GM11168 (cell line): ENCODE results near the gene TRAK2.
"Not testable (repeated sequence)": the region's sequence is repeated elsewhere in the genome, so short reads cannot be mapped to it uniquely, and the experiment has no call there.

Experiments
- in situ Hi-C: fragments of 300-500 bp; cut with MboI; formaldehyde crosslinking; loops from one replicate; pipeline ENCODE4 v1.12.0; 2022; ENCODE audit warnings: low sequenced_read_pairs; ENCODE audit not compliant: unreplicated experiment

The TRAK2 gene

DNA sequence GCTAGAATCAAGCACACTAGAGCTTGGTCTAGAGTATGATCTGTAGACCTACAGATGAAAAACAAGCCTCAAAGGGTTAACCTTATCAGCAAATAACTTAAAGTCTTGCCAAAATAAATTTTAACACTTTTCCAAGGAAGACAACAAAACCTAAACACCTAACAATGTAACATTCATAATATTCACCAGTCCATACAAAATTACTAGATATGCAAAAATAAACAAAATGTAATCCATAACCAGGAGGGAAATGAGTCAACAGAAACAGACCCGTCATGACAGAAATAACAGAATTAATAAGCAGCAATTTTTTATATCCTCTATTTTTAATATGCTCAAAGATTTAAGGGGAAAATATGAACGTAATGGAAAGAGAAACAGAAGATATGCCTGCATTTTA lies 36.1 kb downstream of the TRAK2 start:
- in situ Hi-C loops: no loop called here

DNA sequence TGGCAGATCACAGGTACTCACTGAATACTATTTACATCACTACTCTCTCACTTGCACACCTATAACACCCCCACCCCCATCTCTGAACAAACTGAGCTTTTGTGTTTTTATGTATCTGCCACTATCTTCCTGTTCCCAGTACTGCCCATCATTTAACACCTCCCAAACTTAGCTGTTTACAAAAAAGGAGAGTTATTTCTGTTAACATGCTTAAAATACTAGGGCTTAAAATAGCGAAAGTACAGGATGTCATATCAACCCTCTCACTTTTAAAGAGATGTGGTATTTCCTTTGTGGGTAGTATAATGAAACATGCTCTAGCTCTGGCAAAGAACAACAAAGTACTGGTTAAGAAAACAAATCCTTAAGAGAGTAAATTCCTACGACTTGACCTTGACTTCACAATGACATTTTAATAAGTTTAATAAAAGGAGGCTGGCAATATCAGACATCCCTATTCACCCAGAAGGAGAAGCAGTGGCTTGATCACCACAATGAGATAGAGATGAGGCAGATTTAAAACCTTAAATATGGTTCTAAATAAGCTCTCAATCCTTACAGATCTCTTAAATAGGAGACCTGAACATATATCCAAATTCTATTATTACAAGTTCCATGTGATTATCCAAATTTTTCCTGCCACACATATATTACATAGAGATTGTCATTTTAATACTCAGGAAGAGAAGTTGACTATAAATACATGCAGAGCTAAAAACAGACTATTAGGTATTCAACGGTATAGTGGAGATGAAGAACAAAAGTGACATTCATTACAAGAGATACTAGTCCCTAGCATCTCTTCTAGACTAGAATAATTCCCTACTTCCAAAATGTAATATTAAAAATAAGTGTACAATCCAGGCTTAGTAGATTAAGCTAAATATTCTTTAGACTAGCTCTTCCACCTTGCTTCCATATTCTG lies 36.9 kb downstream of the TRAK2 start:
- in situ Hi-C loops: no loop called here

DNA sequence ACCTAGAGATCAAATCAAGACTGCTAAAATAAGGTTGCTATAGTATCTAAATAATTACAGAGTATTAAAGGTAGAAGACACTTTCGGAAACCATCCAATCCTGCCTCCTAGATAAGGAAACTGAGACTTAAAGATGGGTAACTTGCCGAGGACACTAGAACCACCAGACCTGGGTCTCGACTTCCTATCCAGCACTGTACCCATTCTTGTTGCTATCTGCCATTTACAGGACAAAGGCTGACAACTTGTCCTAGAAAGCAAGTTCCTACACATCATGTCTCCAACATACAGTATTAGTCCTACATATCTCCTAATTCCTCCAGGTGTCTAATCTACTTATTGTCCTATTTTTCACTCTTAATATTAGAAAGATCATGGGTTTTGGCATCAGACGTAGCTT lies 37.7 kb downstream of the TRAK2 start:
- in situ Hi-C loops: no loop called here

DNA sequence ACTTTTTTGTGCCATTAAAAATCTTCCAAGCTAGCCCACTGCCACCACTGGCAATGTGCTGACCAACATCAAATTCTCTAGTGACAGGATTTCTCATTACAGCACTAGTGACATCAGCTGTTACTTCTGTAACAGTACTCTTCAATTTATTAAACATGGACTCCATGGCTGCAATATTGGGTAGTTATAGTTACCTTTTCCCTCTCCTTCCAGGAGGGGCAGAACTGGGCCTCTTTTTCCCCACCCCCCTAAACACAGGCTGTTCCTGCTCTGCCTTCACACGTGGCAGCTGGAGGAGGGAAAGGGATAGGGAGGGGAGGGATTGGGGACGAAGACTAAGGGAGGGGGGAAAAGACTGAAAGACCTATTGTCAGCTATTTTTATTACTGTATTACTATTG lies 38.1 kb downstream of the TRAK2 start:
- in situ Hi-C loops: no loop called here

DNA sequence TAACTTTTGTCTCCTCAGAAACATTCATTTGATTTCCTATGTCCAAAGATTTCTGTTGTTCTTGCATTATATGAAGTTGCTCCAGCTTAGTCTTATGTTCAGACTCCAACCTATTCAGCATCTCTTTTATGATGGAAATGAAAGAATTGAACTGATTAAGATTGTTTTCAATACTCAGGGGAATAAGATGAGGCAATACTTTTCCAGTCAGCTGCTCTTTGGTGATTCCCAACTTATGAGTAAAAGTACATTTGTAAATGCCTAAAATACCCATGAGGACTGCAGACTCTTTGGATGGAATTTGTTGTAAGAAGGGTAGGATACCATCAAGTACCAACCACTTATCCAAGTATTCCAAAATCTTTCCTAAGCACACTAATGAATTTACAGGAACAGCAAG lies 39.8 kb downstream of the TRAK2 start:
- in situ Hi-C loops: no loop called here

DNA sequence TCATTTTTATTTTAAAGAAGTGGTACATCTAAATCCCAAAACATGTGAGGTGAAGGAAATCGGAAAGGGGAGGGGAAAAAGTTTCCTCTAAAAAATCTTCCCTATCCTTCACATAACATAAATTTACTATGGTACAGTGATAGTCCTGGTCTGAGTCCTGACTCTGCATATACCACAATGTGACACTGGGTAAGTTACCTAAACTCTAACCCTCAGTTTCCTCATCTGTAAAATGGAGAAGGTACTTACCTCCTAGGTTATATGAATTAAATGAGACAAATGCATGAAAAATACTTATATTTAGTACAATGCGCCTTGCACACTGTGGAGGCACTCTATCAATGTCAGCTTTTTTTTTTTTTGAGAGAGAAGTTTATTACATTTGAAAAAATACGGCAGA lies 42.3 kb downstream of the TRAK2 start:
- in situ Hi-C loops: no loop called here

DNA sequence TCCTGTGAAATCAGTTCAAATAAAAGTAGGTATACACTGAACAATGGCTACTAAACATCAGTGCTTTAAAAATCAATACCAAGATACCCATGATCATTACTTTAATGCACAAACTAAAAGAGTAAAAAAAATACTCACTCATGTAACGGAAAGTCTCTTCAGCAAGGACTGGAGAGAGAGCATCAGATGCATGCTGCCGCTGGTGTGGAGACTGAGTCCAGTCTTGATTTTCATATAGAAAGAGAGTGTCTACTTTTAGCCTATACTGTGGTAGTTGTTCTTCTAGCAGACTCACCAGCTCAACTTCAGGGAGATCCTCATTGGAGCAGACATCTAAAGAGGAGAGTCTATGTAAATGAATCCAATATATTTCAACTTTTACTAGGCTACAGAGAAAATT lies 44.0 kb downstream of the TRAK2 start:
- in situ Hi-C loops: no loop called here

DNA sequence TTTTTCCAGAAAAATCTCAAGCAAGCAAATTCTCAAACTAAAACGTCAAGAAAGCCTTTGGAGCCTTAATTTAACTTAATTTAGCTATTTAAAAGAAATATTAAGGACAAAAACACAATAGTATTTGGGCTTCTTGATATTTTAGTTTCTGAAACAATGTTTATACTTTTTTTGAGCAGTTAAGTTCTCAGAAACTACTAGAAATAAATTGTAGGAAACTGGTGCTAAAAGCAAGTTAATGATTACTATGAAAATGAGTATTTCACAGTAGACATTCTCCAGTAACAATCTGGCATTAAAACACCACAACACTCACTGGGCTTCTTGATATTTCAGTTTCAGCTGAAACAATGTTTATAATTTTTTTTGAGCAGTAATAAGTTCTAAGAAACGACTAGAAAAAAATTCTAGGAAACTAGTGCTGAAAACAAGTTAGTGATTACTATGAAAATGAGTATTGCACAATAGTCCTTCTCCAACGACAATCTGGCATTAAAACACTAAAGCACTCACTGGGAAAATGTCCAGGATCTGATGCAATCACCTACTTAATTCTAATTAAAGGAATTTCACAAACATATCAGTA lies 45.1 kb downstream of the TRAK2 start:
- in situ Hi-C loops: no loop called here

DNA sequence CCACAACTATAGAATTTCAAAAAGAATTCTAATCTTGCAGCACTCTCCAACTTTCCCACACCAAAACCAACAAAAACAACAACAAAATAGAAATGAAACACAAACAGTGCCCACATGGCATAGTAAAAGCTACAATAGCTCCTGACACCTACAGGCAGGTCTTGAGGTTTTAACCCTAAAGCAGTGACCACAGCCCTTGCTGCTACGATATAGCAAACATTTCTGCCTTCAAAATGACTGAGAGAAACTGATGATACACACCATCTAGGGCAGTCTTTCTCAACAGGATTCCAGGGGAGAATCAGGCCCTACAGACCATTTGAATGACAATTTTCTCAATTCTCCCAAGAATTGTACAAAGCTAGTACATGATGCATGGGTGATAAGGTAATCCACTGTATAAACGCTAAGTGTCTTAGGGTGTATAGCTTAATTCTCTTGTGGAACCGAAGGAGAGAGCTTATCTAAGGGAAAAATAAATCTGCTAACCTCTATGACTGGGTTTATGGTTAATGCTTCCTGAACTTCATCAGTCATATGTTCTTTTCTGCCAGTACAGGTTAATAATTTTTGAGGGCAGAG lies 46.5 kb downstream of the TRAK2 start:
- in situ Hi-C loops: no loop called here

DNA sequence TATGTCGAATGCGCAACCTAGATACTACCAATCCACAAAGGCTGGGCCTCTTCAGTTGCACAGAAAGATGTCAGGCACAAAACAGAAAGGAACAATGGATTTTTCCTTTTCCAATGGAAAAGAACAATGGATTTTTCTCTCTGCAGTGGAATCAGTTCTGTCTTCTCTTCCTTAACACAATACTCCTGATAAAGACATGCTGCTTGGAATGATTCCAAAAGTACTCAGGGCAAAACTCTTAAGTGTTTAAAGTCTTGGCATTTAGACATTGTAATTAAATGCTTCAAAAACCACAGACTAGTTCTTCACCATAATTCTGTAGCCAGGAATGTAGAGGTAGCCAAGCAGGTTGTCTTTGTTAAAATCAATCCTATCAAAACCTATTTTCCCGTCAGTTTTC lies 47.4 kb downstream of the TRAK2 start:
- in situ Hi-C loops: no loop called here

DNA sequence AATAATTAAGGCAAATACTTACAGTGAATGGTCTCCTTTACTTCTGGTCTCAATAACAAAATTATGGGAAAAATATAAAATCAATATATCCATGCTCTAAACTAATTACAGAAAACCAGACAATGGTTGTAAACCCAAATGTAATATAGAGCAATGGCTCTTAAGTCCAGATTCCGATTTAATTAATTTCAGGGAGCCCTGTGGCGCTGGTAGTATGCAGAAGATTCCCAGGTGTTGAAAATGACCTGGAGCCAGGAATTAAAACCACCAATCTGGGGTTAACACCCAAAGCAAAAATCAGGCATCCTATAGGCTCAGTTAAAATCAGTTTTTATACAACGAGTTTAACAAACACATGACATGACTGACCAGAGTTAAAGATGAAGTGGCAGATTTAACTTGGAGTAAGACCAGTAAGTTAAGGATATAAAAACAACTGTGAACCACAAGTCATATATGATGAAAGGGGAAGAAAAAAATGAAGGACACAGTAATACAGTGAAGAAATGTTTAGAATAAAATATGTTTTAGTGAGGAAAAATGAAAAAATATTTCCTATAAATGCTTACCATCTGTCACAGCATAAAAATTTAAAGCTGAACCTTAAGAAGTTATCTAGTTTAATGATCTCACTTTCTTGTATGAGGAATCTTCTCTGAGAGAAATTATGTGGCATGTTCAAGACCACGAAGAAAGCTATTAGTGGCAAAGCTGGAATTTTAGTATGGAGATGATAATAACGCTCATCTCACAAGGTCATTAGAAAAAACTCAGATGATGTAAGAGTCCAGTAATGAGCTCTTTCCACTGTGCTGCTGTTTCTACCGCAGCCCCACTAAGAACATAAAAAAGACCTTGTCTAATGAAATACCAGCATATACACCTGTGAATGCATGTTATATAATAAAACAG lies 48.4 kb downstream of the TRAK2 start:
- in situ Hi-C loops: no loop called here

DNA sequence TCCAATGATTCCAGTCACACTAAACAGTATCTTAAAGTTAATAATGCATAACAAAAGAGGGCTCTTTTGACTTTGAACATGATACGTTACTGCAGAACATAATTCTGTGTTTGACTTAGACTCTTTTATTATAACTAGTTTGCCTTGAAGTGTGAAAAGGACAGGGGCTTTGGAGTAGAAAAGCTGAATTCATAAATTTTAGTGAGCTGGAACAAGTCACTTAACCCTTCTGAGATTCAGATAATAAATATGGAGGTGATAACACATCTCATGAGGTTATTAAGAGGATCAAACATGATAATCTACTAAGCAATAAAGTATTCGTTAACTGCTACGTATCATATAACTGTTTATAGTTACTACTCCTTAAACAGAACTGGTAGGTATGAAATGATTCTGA lies 49.4 kb downstream of the TRAK2 start:
- in situ Hi-C loops: no loop called here

DNA sequence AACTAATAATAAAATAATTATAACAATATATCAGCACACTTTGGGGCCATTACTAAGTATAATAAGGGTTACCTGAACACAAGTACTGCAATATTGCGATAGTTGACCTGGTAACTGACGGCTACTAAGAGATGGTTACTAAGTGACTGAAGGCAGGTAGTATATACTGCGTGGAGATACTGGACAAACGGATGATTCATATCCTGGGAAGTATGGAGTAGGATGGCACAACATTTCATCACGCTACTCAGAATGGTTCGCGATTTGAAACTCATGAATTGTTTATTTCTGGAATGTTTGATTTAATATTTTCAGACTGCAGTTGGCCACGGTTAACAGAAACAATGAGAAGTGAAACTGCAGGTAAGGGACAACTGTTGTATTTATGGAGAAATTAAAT lies 54.7 kb downstream of the TRAK2 start:
- in situ Hi-C loops: no loop called here

DNA sequence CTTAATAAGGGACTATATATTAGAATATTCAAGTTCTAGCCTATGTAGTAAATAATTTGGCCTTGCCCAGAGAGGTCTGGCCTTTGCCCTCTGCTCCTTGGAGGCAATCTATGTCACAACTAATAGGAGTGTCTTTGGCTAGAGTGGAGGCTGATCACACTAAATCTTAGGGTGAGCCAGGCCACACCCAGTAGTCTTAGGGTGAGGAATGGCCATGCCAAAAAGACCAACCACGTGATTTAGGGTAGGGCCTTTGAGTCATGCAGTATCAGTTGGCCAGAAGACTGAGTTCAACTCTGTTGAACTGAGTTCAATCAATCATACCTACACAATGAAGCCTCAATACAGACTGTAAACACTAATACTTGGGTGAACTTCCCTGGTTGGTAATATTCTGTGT lies 68.1 kb downstream of the TRAK2 start:
- in situ Hi-C loops: no loop called here

DNA sequence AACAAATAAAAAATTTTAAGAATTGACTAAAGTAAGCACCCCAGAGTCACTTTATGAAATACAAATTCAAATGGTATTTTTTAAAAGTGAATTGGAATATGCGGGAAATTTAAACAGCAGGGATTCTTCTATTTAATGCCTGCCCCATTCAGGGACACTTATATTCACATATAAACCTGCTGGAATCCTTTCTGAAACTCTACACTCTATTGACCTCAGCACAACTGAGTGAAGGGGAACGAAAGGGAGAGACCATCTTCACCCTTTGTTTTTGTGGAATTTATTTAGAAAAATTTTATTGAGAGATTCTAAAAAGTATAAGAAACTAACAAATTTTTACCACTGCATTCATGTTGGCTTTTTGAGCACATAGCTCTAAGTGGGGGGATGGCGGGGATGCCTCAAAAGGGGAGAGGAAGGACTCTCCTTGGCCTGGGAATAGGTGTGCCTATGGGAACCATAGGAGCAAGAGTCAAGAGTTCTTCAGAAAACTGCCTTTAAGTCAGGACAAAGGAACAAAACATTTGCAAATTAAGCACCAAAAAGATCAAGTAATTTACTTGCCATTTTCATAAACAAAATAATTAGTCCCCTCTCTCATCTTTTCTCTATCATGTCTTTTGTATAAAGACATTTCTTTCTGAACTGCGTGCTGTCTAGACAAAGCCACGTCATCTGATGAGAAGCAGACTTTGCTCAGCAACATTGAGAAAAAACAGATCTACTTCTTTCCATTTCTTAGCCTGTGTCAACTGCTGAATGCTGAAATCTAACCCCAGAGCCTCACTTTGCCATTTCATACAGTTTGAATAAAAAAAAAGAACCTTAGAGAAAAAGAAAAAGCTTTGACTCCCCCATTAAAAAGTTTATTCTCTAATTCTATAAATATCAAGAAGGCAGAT lies 72.5 kb downstream of the TRAK2 start:
- in situ Hi-C loops: no loop called here

DNA sequence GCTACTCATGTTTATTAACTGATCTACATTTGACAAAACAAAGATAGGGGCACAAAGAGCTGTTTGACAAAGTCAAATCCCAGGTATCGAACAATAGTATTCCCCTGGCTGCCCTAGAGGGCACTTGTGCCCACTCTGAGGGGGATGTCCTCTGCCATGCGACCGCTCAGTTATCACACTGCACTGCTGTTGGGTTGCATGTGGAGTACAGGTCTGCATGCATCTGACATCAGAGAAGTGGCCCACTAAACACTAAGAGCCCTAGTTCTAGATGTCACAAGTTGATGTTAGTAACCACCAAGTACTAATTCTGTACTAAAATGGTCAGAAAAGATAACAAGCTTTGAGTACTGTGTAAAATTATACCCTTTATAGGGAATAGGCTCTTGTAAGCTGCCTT lies 74.0 kb downstream of the TRAK2 start:
- in situ Hi-C loops: no loop called here

DNA sequence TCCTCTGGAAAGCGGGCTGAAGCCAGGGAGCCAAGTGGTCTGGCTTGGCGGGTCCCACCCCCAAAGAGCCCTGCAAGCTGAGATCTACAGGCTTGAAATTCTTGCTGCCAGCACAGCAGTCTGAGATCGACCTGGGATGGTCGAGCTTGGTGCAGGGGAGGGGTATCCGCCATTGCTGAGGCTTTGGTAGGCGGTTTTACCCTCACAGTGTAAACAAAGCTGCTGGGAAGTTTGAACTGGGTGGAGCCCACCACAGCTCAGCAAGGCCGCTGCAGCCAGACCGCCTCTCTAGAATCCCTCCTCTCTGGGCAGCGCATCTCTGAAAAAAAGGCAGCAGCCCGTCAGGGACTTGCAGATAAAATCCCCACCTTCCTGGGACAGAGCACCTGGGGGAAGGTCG lies 81.5 kb downstream of the TRAK2 start:
- in situ Hi-C loops: no loop called here

DNA sequence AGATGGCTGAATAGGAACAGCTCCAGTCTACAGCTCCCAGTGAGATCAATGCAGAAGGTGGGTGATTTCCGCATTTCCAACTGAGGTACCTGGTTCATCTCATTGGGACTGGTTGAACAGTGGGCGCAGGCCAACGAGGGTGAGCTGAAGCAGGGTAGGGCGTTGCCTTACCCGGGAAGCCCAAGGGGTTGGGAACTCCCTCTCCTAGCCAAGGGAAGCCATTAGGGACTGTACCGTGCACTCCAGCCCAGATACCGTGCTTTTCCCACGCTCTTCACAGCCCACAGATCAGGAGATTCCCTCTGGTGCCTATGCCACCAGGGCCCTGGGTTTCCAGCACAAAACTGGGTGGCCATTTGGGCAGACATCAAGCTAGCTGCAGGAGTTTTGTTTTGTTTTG lies 81.9 kb downstream of the TRAK2 start:
- in situ Hi-C loops: not testable (repeated sequence)

DNA sequence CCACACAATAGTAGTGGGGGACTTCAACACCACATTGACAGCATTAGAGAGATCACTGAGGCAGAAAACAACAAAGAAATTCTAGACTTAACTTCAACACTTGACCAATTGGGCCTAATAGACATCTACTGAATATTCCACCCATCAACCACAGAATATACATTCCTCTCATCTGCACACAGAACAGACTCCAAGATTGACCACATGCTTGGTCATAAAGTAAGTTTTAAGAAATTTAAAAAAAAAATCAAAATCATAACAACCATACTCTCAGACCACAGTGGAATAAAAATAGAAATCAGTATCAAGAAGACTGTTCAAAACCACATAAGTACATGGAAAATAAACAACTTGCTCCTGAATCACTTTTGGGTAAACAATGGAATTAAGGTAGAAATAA lies 85.1 kb downstream of the TRAK2 start:
- in situ Hi-C loops: no loop called here
